ENCODE results near the gene SRGAP1. TPM values are rescaled to one million over a fixed set of nuclear protein-coding genes. Genes with fewer than 3 reads are reported as not detected.

Gene SRGAP1
- polyA plus RNA-seq, 1 donor from 2014 or later: 4.8 TPM

GRCh38 chr12:63942464-63943241 is 98.2 kb downstream of the SRGAP1 start:
- Histone ChIP-seq H2AFZ (ENCODE audit: low read depth, low read length) (no peak overlapping the region), H3K27me3 (ENCODE audit: insufficient read depth, low read depth, low read length) (no peaks in the 10 kb centered on the region), H3K36me3 (ENCODE audit: insufficient read depth, low read length) (no peaks in the 10 kb centered on the region), H3F3A (ENCODE audit: insufficient read depth, low read length, poor library complexity, severe bottlenecking) (no peaks in the 10 kb centered on the region), H3K27ac (ENCODE audit: low read length) (no peak overlapping the region), H3K4me2 (ENCODE audit: low read length) (no peak overlapping the region), H3K4me3 (ENCODE audit: low read length) (no peak overlapping the region), H3K9me2 (ENCODE audit: insufficient read depth, low read length) (no peaks in the 10 kb centered on the region), H3K79me2 (replicated peaks; ENCODE audit: insufficient read depth, low read length) (peaks cover 5% of the 10 kb centered on the region), H3K9me3 (ENCODE audit: low read length) (no peaks in the 10 kb centered on the region), H4K20me1 (ENCODE audit: insufficient read depth) (no peaks in the 10 kb centered on the region), H3K9ac (ENCODE audit: low read length) (no peak overlapping the region)
- TF ChIP-seq TAF1 (IDR thresholded peaks at IDR 0.05; ENCODE audit: low read depth): no peak
- TF ChIP-seq, protein P1, sequence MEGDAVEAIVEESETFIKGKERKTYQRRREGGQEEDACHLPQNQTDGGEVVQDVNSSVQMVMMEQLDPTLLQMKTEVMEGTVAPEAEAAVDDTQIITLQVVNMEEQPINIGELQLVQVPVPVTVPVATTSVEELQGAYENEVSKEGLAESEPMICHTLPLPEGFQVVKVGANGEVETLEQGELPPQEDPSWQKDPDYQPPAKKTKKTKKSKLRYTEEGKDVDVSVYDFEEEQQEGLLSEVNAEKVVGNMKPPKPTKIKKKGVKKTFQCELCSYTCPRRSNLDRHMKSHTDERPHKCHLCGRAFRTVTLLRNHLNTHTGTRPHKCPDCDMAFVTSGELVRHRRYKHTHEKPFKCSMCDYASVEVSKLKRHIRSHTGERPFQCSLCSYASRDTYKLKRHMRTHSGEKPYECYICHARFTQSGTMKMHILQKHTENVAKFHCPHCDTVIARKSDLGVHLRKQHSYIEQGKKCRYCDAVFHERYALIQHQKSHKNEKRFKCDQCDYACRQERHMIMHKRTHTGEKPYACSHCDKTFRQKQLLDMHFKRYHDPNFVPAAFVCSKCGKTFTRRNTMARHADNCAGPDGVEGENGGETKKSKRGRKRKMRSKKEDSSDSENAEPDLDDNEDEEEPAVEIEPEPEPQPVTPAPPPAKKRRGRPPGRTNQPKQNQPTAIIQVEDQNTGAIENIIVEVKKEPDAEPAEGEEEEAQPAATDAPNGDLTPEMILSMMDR (IDR thresholded peaks at IDR 0.05; ENCODE audit: poor library complexity, severe bottlenecking): no peak
- no peak for TF ChIP-seq SMC3 (conservative IDR thresholded peaks at IDR 0.05; ENCODE audit: poor library complexity)
- TF ChIP-seq EZH2 (IDR thresholded peaks at IDR 0.05; ENCODE audit: borderline replicate concordance, insufficient read depth, low read length, poor library complexity, severe bottlenecking): no peak
- no peak for TF ChIP-seq EP300 (conservative IDR thresholded peaks at IDR 0.05; ENCODE audit: poor library complexity, severe bottlenecking)
- no peak for TF ChIP-seq REST (IDR thresholded peaks at IDR 0.05; ENCODE audit: borderline replicate concordance)
- TF ChIP-seq RAD21 (conservative IDR thresholded peaks at IDR 0.05): no peak
- no peak for TF ChIP-seq POLR2AphosphoS5 (IDR thresholded peaks at IDR 0.05)
- TF ChIP-seq MXI1 (conservative IDR thresholded peaks at IDR 0.05; ENCODE audit: poor library complexity, severe bottlenecking): no peak

GRCh38 chr12:63944034-63944579 is 99.6 kb downstream of the SRGAP1 start:
- H3K27me3 ChIP-seq (ENCODE audit: insufficient read depth, low read depth, low read length): no peaks in the 10 kb centered on the region
- H3F3A ChIP-seq (ENCODE audit: insufficient read depth, low read length, poor library complexity, severe bottlenecking): no peaks in the 10 kb centered on the region
- H3K4me3 ChIP-seq (ENCODE audit: low read length): no peak overlapping the region
- H2AFZ ChIP-seq (ENCODE audit: low read depth, low read length): no peak overlapping the region
- TF ChIP-seq RAD21 (conservative IDR thresholded peaks at IDR 0.05) (no peak), SMC3 (conservative IDR thresholded peaks at IDR 0.05; ENCODE audit: poor library complexity) (no peak), TAF1 (IDR thresholded peaks at IDR 0.05; ENCODE audit: low read depth) (no peak), EP300 (conservative IDR thresholded peaks at IDR 0.05; ENCODE audit: poor library complexity, severe bottlenecking) (no peak), MXI1 (conservative IDR thresholded peaks at IDR 0.05; ENCODE audit: poor library complexity, severe bottlenecking) (no peak), EZH2 (IDR thresholded peaks at IDR 0.05; ENCODE audit: borderline replicate concordance, insufficient read depth, low read length, poor library complexity, severe bottlenecking) (no peak), REST (IDR thresholded peaks at IDR 0.05; ENCODE audit: borderline replicate concordance) (no peak), POLR2AphosphoS5 (IDR thresholded peaks at IDR 0.05) (no peak)
- TF ChIP-seq, protein P1 (IDR thresholded peaks at IDR 0.05; ENCODE audit: poor library complexity, severe bottlenecking): no peak
- H4K20me1 ChIP-seq (ENCODE audit: insufficient read depth): peaks cover 2% of the 10 kb centered on the region
- H3K79me2 ChIP-seq (replicated peaks; ENCODE audit: insufficient read depth, low read length): peaks cover 3% of the 10 kb centered on the region
- H3K4me2 ChIP-seq (ENCODE audit: low read length): no peak overlapping the region
- no peak overlapping the region for H3K9ac ChIP-seq (ENCODE audit: low read length)
- no peaks in the 10 kb centered on the region for H3K36me3 ChIP-seq (ENCODE audit: insufficient read depth, low read length)
- no peaks in the 10 kb centered on the region for H3K9me3 ChIP-seq (ENCODE audit: low read length)
- no peak overlapping the region for H3K27ac ChIP-seq (ENCODE audit: low read length)
- no peaks in the 10 kb centered on the region for H3K9me2 ChIP-seq (ENCODE audit: insufficient read depth, low read length)

Measured in neural cell (in vitro differentiated cells).